A549 (cell line): Measurements from ENCODE around the gene MTG2. TPM values are rescaled to one million over a fixed set of nuclear protein-coding genes. Genes with fewer than 3 reads are reported as not detected.

Source experiments
- ATAC-seq, 2 experiments: fragments of 200-7000 bp in 1 of 2; fragments of >200 bp in 1 of 2; cut with Nextera tagmentation in 1 of 2; cut with Tn5 transposase in 1 of 2; 3 replicates each; pipeline versions ENCODE4 v1.8.0 to v1.9.1; 2018 to 2020; ENCODE audit warnings: mild to moderate bottlenecking in 1 of 2, moderate library complexity in 1 of 2
- CTCF ChIA-PET: fragments of 300-600 bp; sonication (Branson Sonifier 250); formaldehyde crosslinking; extraction: SDS; loops from one replicate; lab custom pipeline; 2021; ENCODE audit warnings: antibody characterized with exemption, inconsistent platforms; lab: Yijun Ruan, JAX
- POLR2A ChIA-PET: fragments of 350-600 bp; formaldehyde crosslinking; extraction: SDS; loops from one replicate; lab custom pipeline; 2021; ENCODE audit warnings: antibody characterized with exemption, inconsistent platforms; lab: Yijun Ruan, JAX
- DNase-seq, 2 experiments: peaks; one replicate each; pipeline versions ENCODE4 v3.0.0 to v3.0.0-alpha.2; 2011 to 2016; ENCODE audit warnings: low read depth in 1 of 2, low spot score in 1 of 2
- FAIRE-seq: peaks from 2 replicates; lab custom pipeline; 2011; peaks lifted over from hg19 to GRCh38; lab: Jason Lieb, UNC
- H3K27ac ChIP-seq, 2 experiments: fragments of >200 bp; sonication (Bioruptor Twin); formaldehyde crosslinking; 3 replicates each; pipeline ENCODE4 v1.5.1; 2016 to 2017
- H3K4me1 ChIP-seq: fragments of >200 bp; sonication (Bioruptor Twin); formaldehyde crosslinking; 3 replicates; pipeline ENCODE4 v1.6.1; 2016
- H3K4me2 ChIP-seq: fragments of >200 bp; sonication (Bioruptor Twin); formaldehyde crosslinking; 3 replicates; pipeline ENCODE4 v1.6.1; 2016
- H3K4me3 ChIP-seq: fragments of >200 bp; sonication (Bioruptor Twin); formaldehyde crosslinking; 3 replicates; pipeline ENCODE4 v1.5.1; 2016
- H3K9me3 ChIP-seq: fragments of >200 bp; sonication (Bioruptor Twin); formaldehyde crosslinking; 3 replicates; pipeline ENCODE4 v1.6.1; 2016
- CHD2 ChIP-seq: fragments of 150-350 bp; IDR thresholded peaks from 2 replicates; pipeline ENCODE4 v1.6.1; 2014; ENCODE audit warnings: low read length; ENCODE audit not compliant: partially characterized antibody
- CHD4 ChIP-seq: fragments of 200-600 bp; sonication (generic); IDR thresholded peaks from 2 replicates; pipeline ENCODE4 v1.6.1; 2016; ENCODE audit warnings: antibody characterized with exemption, mild to moderate bottlenecking, borderline replicate concordance
- EHF ChIP-seq: fragments of 250-450 bp; sonication (Bioruptor Pico); IDR thresholded peaks from 2 replicates; pipeline ENCODE4 v1.5.0; 2020; ENCODE audit warnings: mild to moderate bottlenecking
- EHMT2 ChIP-seq: fragments of 200-600 bp; sonication (generic); IDR thresholded peaks from 2 replicates; pipeline ENCODE4 v1.6.1; 2016; ENCODE audit warnings: antibody characterized with exemption, low read depth, mild to moderate bottlenecking, moderate library complexity
- EP300 ChIP-seq, 2 experiments: fragments of >200 bp; sonication (Bioruptor Twin); formaldehyde crosslinking; IDR thresholded peaks; 2 replicates in 1 of 2; 3 replicates in 1 of 2; pipeline ENCODE4 v1.6.1; 2016 to 2017
- ESRRA ChIP-seq: fragments of 150-350 bp; IDR thresholded peaks from 2 replicates; pipeline ENCODE4 v1.6.1; 2014; ENCODE audit warnings: mild to moderate bottlenecking, low read length, borderline replicate concordance
- FOSB ChIP-seq: fragments of 250-450 bp; sonication (Bioruptor Pico); IDR thresholded peaks from 2 replicates; pipeline ENCODE4 v1.5.0; 2020; ENCODE audit warnings: mild to moderate bottlenecking, moderate library complexity
- FOXS1 ChIP-seq: fragments of 250-450 bp; sonication (Bioruptor Pico); IDR thresholded peaks from 2 replicates; pipeline ENCODE4 v1.5.0; 2020; ENCODE audit warnings: mild to moderate bottlenecking, moderate library complexity
- HOXA7 ChIP-seq: fragments of 250-450 bp; sonication (Bioruptor Pico); IDR thresholded peaks from 2 replicates; pipeline ENCODE4 v1.5.0; 2020; ENCODE audit warnings: mild to moderate bottlenecking, moderate library complexity
- JUNB ChIP-seq: fragments of >200 bp; sonication (Bioruptor Twin); formaldehyde crosslinking; IDR thresholded peaks from 2 replicates; pipeline ENCODE4 v1.6.1; 2016
- KDM1A ChIP-seq: fragments of 200-600 bp; sonication (generic); IDR thresholded peaks from 2 replicates; pipeline ENCODE4 v1.6.1; 2016; ENCODE audit warnings: low read depth, mild to moderate bottlenecking
- MAZ ChIP-seq: fragments of 150-350 bp; IDR thresholded peaks from 2 replicates; pipeline ENCODE4 v1.6.1; 2014; ENCODE audit warnings: antibody characterized with exemption, low read depth, low read length, borderline replicate concordance
- NPAS2 ChIP-seq: fragments of 250-450 bp; sonication (Bioruptor Pico); IDR thresholded peaks from 2 replicates; pipeline ENCODE4 v1.8.0; 2022; ENCODE audit warnings: mild to moderate bottlenecking, moderate library complexity, borderline replicate concordance
- NR3C1 ChIP-seq: fragments of >200 bp; sonication (Bioruptor Twin); formaldehyde crosslinking; IDR thresholded peaks from 3 replicates; pipeline ENCODE4 v1.6.1; 2017
- PHF8 ChIP-seq: fragments of 200-600 bp; sonication (generic); IDR thresholded peaks from 2 replicates; pipeline ENCODE4 v1.6.1; 2016; ENCODE audit warnings: low read depth, mild to moderate bottlenecking, antibody characterized with exemption, moderate library complexity, borderline replicate concordance
- RARB ChIP-seq: fragments of 250-450 bp; sonication (Bioruptor Pico); IDR thresholded peaks from 2 replicates; pipeline ENCODE4 v1.8.0; 2021; ENCODE audit warnings: mild to moderate bottlenecking, moderate library complexity
- SMC3 ChIP-seq: fragments of >200 bp; sonication (Bioruptor Twin); formaldehyde crosslinking; IDR thresholded peaks from 3 replicates; pipeline ENCODE4 v1.6.1; 2018; ENCODE audit warnings: inconsistent platforms
- TFCP2L1 ChIP-seq: fragments of 250-450 bp; sonication (Bioruptor Pico); IDR thresholded peaks from 2 replicates; pipeline ENCODE4 v1.5.0; 2021; ENCODE audit warnings: mild to moderate bottlenecking
- ZNF302 ChIP-seq: fragments of 250-450 bp; sonication (Bioruptor Pico); IDR thresholded peaks from 2 replicates; pipeline ENCODE4 v1.9.0; 2021; ENCODE audit warnings: inconsistent platforms, mild to moderate bottlenecking, moderate library complexity
- whole genome bisulfite sequencing: methylation state at CpG from one replicate; pipeline ENCODE4 v1.1.6; 2017; ENCODE audit errors: missing lambda C conversion rate; 5-methylcytosine and 5-hydroxymethylcytosine counted together
- polyA plus RNA-seq, 4 experiments: library from polyadenylated mRNA; depleted of rRNA in 3 of 4; stranded (reverse); fragments of >200 nt; fragmentation: RNase III in 1 of 4; extraction: RNeasy Plus Mini Kit Qiagen cat#74134 plus additional on column Dnase treatment in 1 of 4; gene quantifications; 2 replicates in 3 of 4; 3 replicates in 1 of 4; pipeline ENCODE4 v1.2.3, GENCODE V29; 2011 to 2017
- TF ChIP-seq, protein P1 (sequence below): fragments of >200 bp; sonication (Bioruptor Twin); formaldehyde crosslinking; IDR thresholded peaks from 2 replicates; pipeline ENCODE4 v1.6.1; 2016
- TF ChIP-seq, protein P2 (sequence below): fragments of 250-450 bp; sonication (Bioruptor Pico); IDR thresholded peaks from 2 replicates; pipeline ENCODE4 v1.5.0; 2021; ENCODE audit warnings: mild to moderate bottlenecking, moderate library complexity, borderline replicate concordance
- TF ChIP-seq, protein P3 (sequence below): fragments of 200-600 bp; sonication (generic); IDR thresholded peaks from 2 replicates; pipeline ENCODE4 v1.6.1; 2016; ENCODE audit warnings: antibody characterized with exemption, mild to moderate bottlenecking, moderate library complexity
- TF ChIP-seq, protein P4 (sequence below): IDR thresholded peaks from 2 replicates; pipeline ENCODE4 v1.6.1; 2012
- TF ChIP-seq, protein P5 (sequence below): fragments of 250-450 bp; sonication (Bioruptor Pico); IDR thresholded peaks from 2 replicates; pipeline ENCODE4 v1.5.0; 2020; ENCODE audit warnings: low read depth, mild to moderate bottlenecking, moderate library complexity
- TF ChIP-seq, protein P6 (sequence below): fragments of 450-650 bp; IDR thresholded peaks from 2 replicates; pipeline ENCODE4 v1.6.1; 2014; ENCODE audit warnings: antibody characterized with exemption
- TF ChIP-seq, protein P7 (sequence below): IDR thresholded peaks from 2 replicates; pipeline ENCODE4 v1.6.1; 2012; ENCODE audit warnings: low read depth, borderline replicate concordance
- TF ChIP-seq, protein P8 (sequence below): fragments of >200 bp; sonication (Bioruptor Twin); formaldehyde crosslinking; IDR thresholded peaks from 3 replicates; pipeline ENCODE4 v1.6.1; 2016

Gene MTG2
- polyA plus RNA-seq, 2 of the 4 experiments (the other 2 are of a cell fraction) = 21.9 to 28.7 TPM

DNA sequence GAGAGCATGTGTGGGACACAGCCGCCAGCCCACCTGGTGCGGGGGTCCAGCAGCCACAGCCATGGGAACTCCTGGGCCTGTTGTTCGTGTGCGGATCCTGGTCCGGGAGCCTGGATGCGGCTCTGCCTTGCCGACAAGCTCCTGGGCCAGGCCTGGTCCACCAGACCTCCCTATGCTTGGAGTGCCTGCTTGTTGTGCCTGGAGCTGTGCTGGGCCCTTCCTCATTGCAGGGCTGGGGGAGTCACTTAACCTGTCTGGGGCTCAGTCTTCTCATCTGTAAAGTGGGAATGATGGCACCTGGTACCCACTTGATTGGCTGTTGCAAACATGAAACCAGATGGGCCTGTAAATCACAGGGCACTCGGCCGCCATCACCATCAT is 52.9 kb downstream of the MTG2 start:
- Histone ChIP-seq H3K4me2 (no peak overlapping the region), H3K27ac (no peak overlapping the region), H3K4me1 (peaks cover 8% of the 10 kb centered on the region; the same call in 1 of the 3 replicates)
- POLR2A ChIA-PET = no interaction called here
- no peak for ATAC-seq
- no peak for TF ChIP-seq EHF (CRISPR knock-in tag)
- TF ChIP-seq CHD4 = no peak
- TF ChIP-seq, protein P1, sequence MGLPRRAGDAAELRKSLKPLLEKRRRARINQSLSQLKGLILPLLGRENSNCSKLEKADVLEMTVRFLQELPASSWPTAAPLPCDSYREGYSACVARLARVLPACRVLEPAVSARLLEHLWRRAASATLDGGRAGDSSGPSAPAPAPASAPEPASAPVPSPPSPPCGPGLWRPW = no peak
- no peak for TF ChIP-seq NR3C1
- no peak for TF ChIP-seq HOXA7 (CRISPR knock-in tag)
- TF ChIP-seq, protein P2, sequence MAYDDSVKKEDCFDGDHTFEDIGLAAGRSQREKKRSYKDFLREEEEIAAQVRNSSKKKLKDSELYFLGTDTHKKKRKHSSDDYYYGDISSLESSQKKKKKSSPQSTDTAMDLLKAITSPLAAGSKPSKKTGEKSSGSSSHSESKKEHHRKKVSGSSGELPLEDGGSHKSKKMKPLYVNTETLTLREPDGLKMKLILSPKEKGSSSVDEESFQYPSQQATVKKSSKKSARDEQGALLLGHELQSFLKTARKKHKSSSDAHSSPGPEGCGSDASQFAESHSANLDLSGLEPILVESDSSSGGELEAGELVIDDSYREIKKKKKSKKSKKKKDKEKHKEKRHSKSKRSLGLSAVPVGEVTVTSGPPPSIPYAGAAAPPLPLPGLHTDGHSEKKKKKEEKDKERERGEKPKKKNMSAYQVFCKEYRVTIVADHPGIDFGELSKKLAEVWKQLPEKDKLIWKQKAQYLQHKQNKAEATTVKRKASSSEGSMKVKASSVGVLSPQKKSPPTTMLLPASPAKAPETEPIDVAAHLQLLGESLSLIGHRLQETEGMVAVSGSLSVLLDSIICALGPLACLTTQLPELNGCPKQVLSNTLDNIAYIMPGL = no peak
- no peak for TF ChIP-seq KDM1A
- no peak for TF ChIP-seq ZNF302 (CRISPR knock-in tag)
- no peak for TF ChIP-seq ESRRA
- TF ChIP-seq, protein P3, sequence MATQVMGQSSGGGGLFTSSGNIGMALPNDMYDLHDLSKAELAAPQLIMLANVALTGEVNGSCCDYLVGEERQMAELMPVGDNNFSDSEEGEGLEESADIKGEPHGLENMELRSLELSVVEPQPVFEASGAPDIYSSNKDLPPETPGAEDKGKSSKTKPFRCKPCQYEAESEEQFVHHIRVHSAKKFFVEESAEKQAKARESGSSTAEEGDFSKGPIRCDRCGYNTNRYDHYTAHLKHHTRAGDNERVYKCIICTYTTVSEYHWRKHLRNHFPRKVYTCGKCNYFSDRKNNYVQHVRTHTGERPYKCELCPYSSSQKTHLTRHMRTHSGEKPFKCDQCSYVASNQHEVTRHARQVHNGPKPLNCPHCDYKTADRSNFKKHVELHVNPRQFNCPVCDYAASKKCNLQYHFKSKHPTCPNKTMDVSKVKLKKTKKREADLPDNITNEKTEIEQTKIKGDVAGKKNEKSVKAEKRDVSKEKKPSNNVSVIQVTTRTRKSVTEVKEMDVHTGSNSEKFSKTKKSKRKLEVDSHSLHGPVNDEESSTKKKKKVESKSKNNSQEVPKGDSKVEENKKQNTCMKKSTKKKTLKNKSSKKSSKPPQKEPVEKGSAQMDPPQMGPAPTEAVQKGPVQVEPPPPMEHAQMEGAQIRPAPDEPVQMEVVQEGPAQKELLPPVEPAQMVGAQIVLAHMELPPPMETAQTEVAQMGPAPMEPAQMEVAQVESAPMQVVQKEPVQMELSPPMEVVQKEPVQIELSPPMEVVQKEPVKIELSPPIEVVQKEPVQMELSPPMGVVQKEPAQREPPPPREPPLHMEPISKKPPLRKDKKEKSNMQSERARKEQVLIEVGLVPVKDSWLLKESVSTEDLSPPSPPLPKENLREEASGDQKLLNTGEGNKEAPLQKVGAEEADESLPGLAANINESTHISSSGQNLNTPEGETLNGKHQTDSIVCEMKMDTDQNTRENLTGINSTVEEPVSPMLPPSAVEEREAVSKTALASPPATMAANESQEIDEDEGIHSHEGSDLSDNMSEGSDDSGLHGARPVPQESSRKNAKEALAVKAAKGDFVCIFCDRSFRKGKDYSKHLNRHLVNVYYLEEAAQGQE = no peak
- TF ChIP-seq MAZ = no peak
- TF ChIP-seq, protein P4, sequence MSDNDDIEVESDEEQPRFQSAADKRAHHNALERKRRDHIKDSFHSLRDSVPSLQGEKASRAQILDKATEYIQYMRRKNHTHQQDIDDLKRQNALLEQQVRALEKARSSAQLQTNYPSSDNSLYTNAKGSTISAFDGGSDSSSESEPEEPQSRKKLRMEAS = no peak
- TF ChIP-seq, protein P5, sequence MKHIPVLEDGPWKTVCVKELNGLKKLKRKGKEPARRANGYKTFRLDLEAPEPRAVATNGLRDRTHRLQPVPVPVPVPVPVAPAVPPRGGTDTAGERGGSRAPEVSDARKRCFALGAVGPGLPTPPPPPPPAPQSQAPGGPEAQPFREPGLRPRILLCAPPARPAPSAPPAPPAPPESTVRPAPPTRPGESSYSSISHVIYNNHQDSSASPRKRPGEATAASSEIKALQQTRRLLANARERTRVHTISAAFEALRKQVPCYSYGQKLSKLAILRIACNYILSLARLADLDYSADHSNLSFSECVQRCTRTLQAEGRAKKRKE (CRISPR knock-in tag) = no peak
- TF ChIP-seq EP300 (IDR thresholded peaks at IDR 0.05) = no peak
- no peak for TF ChIP-seq PHF8
- no peak for TF ChIP-seq NPAS2 (CRISPR knock-in tag)
- TF ChIP-seq, all 56 proteins: peak for 0
- no peak for DNase-seq
- CTCF ChIA-PET = interaction anchor here (1.3 to 2.1 kb wide), 3 partner anchors 9 to 14 kb away, joined by 3 to 6 read pairs (median 3); no protein-coding TSS in a partner anchor
- Histone ChIP-seq H3K4me3 (no peak overlapping the region), H3K9me3 (no peaks in the 10 kb centered on the region)
- WGBS = 79% methylated on average over 8 of the region's 9 CpGs
- FAIRE-seq = no peak

DNA sequence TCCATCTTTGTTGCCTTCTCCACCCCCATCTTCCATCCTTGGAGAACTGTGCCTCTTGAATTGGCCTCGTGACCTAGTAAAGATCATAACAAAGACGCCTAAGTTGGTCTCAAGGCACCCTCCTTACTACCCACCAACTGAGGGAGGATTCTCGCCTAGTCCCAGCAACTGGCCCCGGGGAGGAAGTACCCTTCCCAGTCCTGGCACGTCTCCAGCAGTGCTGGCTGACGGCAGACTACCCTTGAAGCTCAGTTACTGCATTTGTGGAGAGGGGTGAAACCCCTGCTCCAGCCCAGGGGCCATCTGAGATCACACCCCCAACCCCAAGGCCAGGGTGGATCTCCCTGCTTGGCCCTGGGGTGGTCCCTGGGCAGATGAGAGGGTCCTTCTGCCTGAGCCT is 53.4 kb downstream of the MTG2 start:
- ChIA-PET POLR2A (no interaction called here), CTCF (interaction anchor here (1.3 to 2.1 kb wide), 3 partner anchors 10 to 15 kb away, joined by 3 to 6 read pairs (median 3); no protein-coding TSS in a partner anchor)
- Histone ChIP-seq H3K27ac (no peak overlapping the region), H3K4me3 (no peak overlapping the region), H3K4me1 (peaks cover 8% of the 10 kb centered on the region; the same call in 1 of the 3 replicates), H3K9me3 (no peaks in the 10 kb centered on the region), H3K4me2 (no peak overlapping the region)
- DNase-seq (no peak), ATAC-seq (no peak), FAIRE-seq (no peak)
- TF ChIP-seq FOXS1 (CRISPR knock-in tag) (no peak), TFCP2L1 (CRISPR knock-in tag) (no peak), EHMT2 (no peak), CHD2 (no peak), ZNF302 (CRISPR knock-in tag) (no peak), JUNB (no peak), FOSB (CRISPR knock-in tag) (no peak), SMC3 (no peak), RARB (no peak), CHD4 (no peak)
- TF ChIP-seq, protein P6, sequence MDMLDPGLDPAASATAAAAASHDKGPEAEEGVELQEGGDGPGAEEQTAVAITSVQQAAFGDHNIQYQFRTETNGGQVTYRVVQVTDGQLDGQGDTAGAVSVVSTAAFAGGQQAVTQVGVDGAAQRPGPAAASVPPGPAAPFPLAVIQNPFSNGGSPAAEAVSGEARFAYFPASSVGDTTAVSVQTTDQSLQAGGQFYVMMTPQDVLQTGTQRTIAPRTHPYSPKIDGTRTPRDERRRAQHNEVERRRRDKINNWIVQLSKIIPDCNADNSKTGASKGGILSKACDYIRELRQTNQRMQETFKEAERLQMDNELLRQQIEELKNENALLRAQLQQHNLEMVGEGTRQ = no peak
- TF ChIP-seq, protein P7, sequence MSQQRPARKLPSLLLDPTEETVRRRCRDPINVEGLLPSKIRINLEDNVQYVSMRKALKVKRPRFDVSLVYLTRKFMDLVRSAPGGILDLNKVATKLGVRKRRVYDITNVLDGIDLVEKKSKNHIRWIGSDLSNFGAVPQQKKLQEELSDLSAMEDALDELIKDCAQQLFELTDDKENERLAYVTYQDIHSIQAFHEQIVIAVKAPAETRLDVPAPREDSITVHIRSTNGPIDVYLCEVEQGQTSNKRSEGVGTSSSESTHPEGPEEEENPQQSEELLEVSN = no peak
- TF ChIP-seq, protein P8, sequence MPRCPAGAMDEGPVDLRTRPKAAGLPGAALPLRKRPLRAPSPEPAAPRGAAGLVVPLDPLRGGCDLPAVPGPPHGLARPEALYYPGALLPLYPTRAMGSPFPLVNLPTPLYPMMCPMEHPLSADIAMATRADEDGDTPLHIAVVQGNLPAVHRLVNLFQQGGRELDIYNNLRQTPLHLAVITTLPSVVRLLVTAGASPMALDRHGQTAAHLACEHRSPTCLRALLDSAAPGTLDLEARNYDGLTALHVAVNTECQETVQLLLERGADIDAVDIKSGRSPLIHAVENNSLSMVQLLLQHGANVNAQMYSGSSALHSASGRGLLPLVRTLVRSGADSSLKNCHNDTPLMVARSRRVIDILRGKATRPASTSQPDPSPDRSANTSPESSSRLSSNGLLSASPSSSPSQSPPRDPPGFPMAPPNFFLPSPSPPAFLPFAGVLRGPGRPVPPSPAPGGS = no peak
- whole genome bisulfite sequencing = 32% methylated on average over 4 of the region's 6 CpGs
